Erythroblast (primary cell): Measurements from ENCODE around the gene UBASH3B.

Source experiments
- GATA1 ChIP-seq: IDR thresholded peaks from 2 replicates; pipeline ENCODE4 v1.6.1; 2011; ENCODE audit warnings: low read depth, mild to moderate bottlenecking, control low read depth, low read length, moderate library complexity
- POLR2A ChIP-seq: IDR thresholded peaks from 2 replicates; pipeline ENCODE4 v1.6.1; 2011; ENCODE audit warnings: mild to moderate bottlenecking, low read length

- TF ChIP-seq POLR2A = no peak
- TF ChIP-seq GATA1 = no peak
Measured at GRCh38 chr11:122656073-122656630, 630 bp downstream of the UBASH3B start.
